Fibroblast of lung (primary cell): ENCODE measurements around the gene COMMD3. TPM values are rescaled to one million over a fixed set of nuclear protein-coding genes. Genes with fewer than 3 reads are reported as not detected.
"Not testable (repeated sequence)": the region's sequence is repeated elsewhere in the genome, so short reads cannot be mapped to it uniquely, and the experiment has no call there.

ENCODE experiments used
- DNase-seq, 2 donors: peaks; one replicate each; pipeline versions ENCODE4 v3.0.0 to v3.0.0-alpha.2; 2010; ENCODE audit warnings: low read depth in 2 of 2
- H2AFZ ChIP-seq: 2 replicates; pipeline ENCODE4 v1.5.1; 2012; ENCODE audit warnings: low read length, control low read depth, inconsistent platforms
- H3K27ac ChIP-seq: 2 replicates; pipeline ENCODE4 v1.5.1; 2011; ENCODE audit warnings: low read length, control low read depth; ENCODE audit not compliant: insufficient read depth
- H3K27me3 ChIP-seq: 2 replicates; pipeline ENCODE4 v1.5.1; 2011; ENCODE audit warnings: mild to moderate bottlenecking, low read length; ENCODE audit not compliant: control insufficient read depth, insufficient read depth
- H3K36me3 ChIP-seq: 2 replicates; pipeline ENCODE4 v1.5.1; 2011; ENCODE audit warnings: low read length; ENCODE audit not compliant: control insufficient read depth, insufficient read depth
- H3K4me1 ChIP-seq: 2 replicates; pipeline ENCODE4 v1.5.1; 2011; ENCODE audit warnings: low read length; ENCODE audit not compliant: control insufficient read depth, insufficient read depth; ENCODE audit errors: extremely low read depth
- H3K4me2 ChIP-seq: 2 replicates; pipeline ENCODE4 v1.5.1; 2011; ENCODE audit warnings: low read length, control low read depth; ENCODE audit not compliant: insufficient read depth; ENCODE audit errors: extremely low read depth
- H3K4me3 ChIP-seq, 4 experiments: fragments of 200-600 bp in 1 of 4; sonication (generic) in 1 of 4; replicated peaks in 1 of 4; 2 replicates each; pipeline ENCODE4 v1.5.1; 2011 to 2016; ENCODE audit warnings: low read length in 4 of 4, low read depth in 3 of 4, mild to moderate bottlenecking in 3 of 4, control low read depth in 2 of 4, inconsistent platforms in 1 of 4, mixed read lengths in 1 of 4; ENCODE audit not compliant: insufficient read depth in 1 of 4; ENCODE audit errors: control extremely low read depth in 1 of 4
- H3K79me2 ChIP-seq: 2 replicates; pipeline ENCODE4 v1.5.1; 2012; ENCODE audit warnings: mild to moderate bottlenecking, low read length, inconsistent platforms; ENCODE audit not compliant: control insufficient read depth, insufficient read depth
- H3K9ac ChIP-seq: 2 replicates; pipeline ENCODE4 v1.5.1; 2011; ENCODE audit warnings: mild to moderate bottlenecking, low read length, control low read depth; ENCODE audit not compliant: insufficient read depth
- H3K9me3 ChIP-seq: 2 replicates; pipeline ENCODE4 v1.5.1; 2012; ENCODE audit warnings: low read depth, low read length; ENCODE audit not compliant: control insufficient read depth, insufficient read depth
- H4K20me1 ChIP-seq: 2 replicates; pipeline ENCODE4 v1.5.1; 2011; ENCODE audit warnings: low read length; ENCODE audit not compliant: control insufficient read depth, insufficient read depth; ENCODE audit errors: extremely low read depth
- CTCF ChIP-seq, 2 donors: IDR thresholded peaks in 1 of 2; conservative IDR thresholded peaks in 1 of 2; 1 replicate in 1 of 2; 2 replicates in 1 of 2; pipeline ENCODE4 v1.5.1; 2011 to 2012; ENCODE audit warnings: low read length in 2 of 2, control low read depth in 1 of 2, inconsistent platforms in 1 of 2, low read depth in 1 of 2, mild to moderate bottlenecking in 1 of 2
- EZH2 ChIP-seq: IDR thresholded peaks from 2 replicates; pipeline ENCODE4 v1.5.1; 2012; ENCODE audit warnings: low read length, control low read depth, mild to moderate bottlenecking; ENCODE audit errors: missing control alignments
- polyA plus RNA-seq, 2 donors: library from polyadenylated mRNA; depleted of rRNA in 1 of 2; stranded (reverse) in 1 of 2; unstranded in 1 of 2; fragments of >200 nt; gene quantifications; 2 replicates each; pipeline ENCODE4 v1.2.1, GENCODE V29; 2011 to 2012; ENCODE audit warnings: missing spikeins in 1 of 2
- total RNA-seq: library from RNA; depleted of rRNA; stranded (reverse); fragments of >200 nt; gene quantifications from 2 replicates; pipeline ENCODE4 v1.2.1, GENCODE V29; 2014

The COMMD3 gene
- total and polyA plus RNA-seq, 2 donors (not counting 1 experiment from before 2014, with no cell fraction given), result 39.0 to 42.3 TPM

- Histone ChIP-seq H3K36me3 (no peaks in the 10 kb centered on the region), H3K79me2 (no peaks in the 10 kb centered on the region), H3K4me1 (peaks cover 2% of the 10 kb centered on the region), H3K4me2 (no peak overlapping the region), H4K20me1 (no peaks in the 10 kb centered on the region), H2AFZ (no peak overlapping the region), H3K9me3 (no peaks in the 10 kb centered on the region), H3K27ac (no peak overlapping the region), H3K9ac (no peak overlapping the region), H3K27me3 (no peaks in the 10 kb centered on the region), H3K4me3 (no peak overlapping the region)
- TF ChIP-seq CTCF (conservative IDR thresholded peaks at IDR 0.05 in 1 of 2, IDR thresholded peaks at IDR 0.05 in 1 of 2; ENCODE audit: low read depth in 1 of 2, low read length in 2 of 2) (no peak), EZH2 (no peak)
- DNase-seq, result no peak
Measured at GRCh38 chr10:22309180-22310000, 6.8 kb upstream of the COMMD3 start.

- H2AFZ ChIP-seq, H4K20me1 ChIP-seq, H3K9me3 ChIP-seq, H3K27me3 ChIP-seq, H3K27ac ChIP-seq, H3K4me3 ChIP-seq, H3K9ac ChIP-seq, H3K36me3 ChIP-seq, H3K4me1 ChIP-seq, H3K79me2 ChIP-seq, H3K4me2 ChIP-seq, DNase-seq: not testable (repeated sequence)
Measured at GRCh38 chr10:22310012-22310411, 6.2 kb upstream of the COMMD3 start.

GRCh38 chr10:22310928-22311327 lies 5.3 kb upstream of the COMMD3 start:
- TF ChIP-seq CTCF (conservative IDR thresholded peaks at IDR 0.05 in 1 of 2, IDR thresholded peaks at IDR 0.05 in 1 of 2; ENCODE audit: low read depth in 1 of 2, low read length in 2 of 2) (no peak), EZH2 (no peak)
- Histone ChIP-seq H4K20me1 (no peaks in the 10 kb centered on the region), H3K4me1 (peaks cover 2% of the 10 kb centered on the region), H3K27me3 (no peaks in the 10 kb centered on the region), H3K79me2 (no peaks in the 10 kb centered on the region), H3K4me3 (no peak overlapping the region), H3K27ac (no peak overlapping the region), H2AFZ (no peak overlapping the region), H3K4me2 (no peak overlapping the region), H3K9me3 (no peaks in the 10 kb centered on the region), H3K9ac (no peak overlapping the region), H3K36me3 (no peaks in the 10 kb centered on the region)
- DNase-seq, result no peak
